H9 (cell line): Measurements from ENCODE around the gene NKRF. TPM values are rescaled to one million over a fixed set of nuclear protein-coding genes. Genes with fewer than 3 reads are reported as not detected.

Experiments used
- DNase-seq: peaks from one replicate; pipeline ENCODE4 v3.0.0-alpha.2; 2017
- H2AFZ ChIP-seq: one replicate; pipeline ENCODE4 v1.6.1; 2013; ENCODE audit warnings: mild to moderate bottlenecking, low read length, control low read depth, moderate library complexity
- H2AK5ac ChIP-seq: 2 replicates; pipeline ENCODE4 v1.6.1; 2013; ENCODE audit warnings: low read length, control low read depth, mixed read lengths; ENCODE audit not compliant: insufficient read length
- H2BK120ac ChIP-seq: one replicate; pipeline ENCODE4 v1.6.1; 2013; ENCODE audit warnings: low read depth, mild to moderate bottlenecking, low read length, control low read depth, inconsistent platforms; ENCODE audit not compliant: poor library complexity, severe bottlenecking
- H2BK12ac ChIP-seq: 2 replicates; pipeline ENCODE4 v1.6.1; 2013; ENCODE audit warnings: low read length, control low read depth, mixed read lengths, low read depth; ENCODE audit not compliant: insufficient read length
- H2BK15ac ChIP-seq: 2 replicates; pipeline ENCODE4 v1.6.1; 2013; ENCODE audit warnings: low read depth, low read length, control low read depth
- H2BK20ac ChIP-seq: one replicate; pipeline ENCODE4 v1.6.1; 2013; ENCODE audit warnings: low read depth, mild to moderate bottlenecking, low read length, control low read depth, inconsistent platforms; ENCODE audit not compliant: poor library complexity, severe bottlenecking
- H2BK5ac ChIP-seq: 2 replicates; pipeline ENCODE4 v1.6.1; 2013; ENCODE audit warnings: low read length, control low read depth, mixed read lengths; ENCODE audit not compliant: insufficient read length
- H3K14ac ChIP-seq: 2 replicates; pipeline ENCODE4 v1.6.1; 2013; ENCODE audit warnings: low read length, control low read depth; ENCODE audit not compliant: insufficient read depth
- H3K18ac ChIP-seq: 2 replicates; pipeline ENCODE4 v1.6.1; 2013; ENCODE audit warnings: low read depth, mild to moderate bottlenecking, mixed read lengths, low read length, control low read depth; ENCODE audit not compliant: insufficient read length
- H3K23ac ChIP-seq: 2 replicates; pipeline ENCODE4 v1.6.1; 2013; ENCODE audit warnings: low read length, control low read depth, mixed read lengths, low read depth; ENCODE audit not compliant: insufficient read length
- H3K23me2 ChIP-seq: 2 replicates; pipeline ENCODE4 v1.6.1; 2013; ENCODE audit warnings: low read depth, mild to moderate bottlenecking, mixed read lengths, low read length, control low read depth; ENCODE audit not compliant: insufficient read length, poor library complexity, severe bottlenecking
- H3K27ac ChIP-seq: 2 replicates; pipeline ENCODE4 v1.5.1; 2013; ENCODE audit warnings: low read length, control low read depth, mixed read lengths, low read depth; ENCODE audit not compliant: insufficient read length
- H3K27me3 ChIP-seq: 2 replicates; pipeline ENCODE4 v1.6.1; 2013; ENCODE audit warnings: low read length, control low read depth, inconsistent platforms; ENCODE audit not compliant: insufficient read depth
- H3K4ac ChIP-seq: 2 replicates; pipeline ENCODE4 v1.6.1; 2013; ENCODE audit warnings: low read depth, mild to moderate bottlenecking, control low read depth, inconsistent platforms, low read length, moderate library complexity
- H3K4me1 ChIP-seq: 2 replicates; pipeline ENCODE4 v1.6.1; 2013; ENCODE audit warnings: low read length, control low read depth, inconsistent platforms; ENCODE audit not compliant: insufficient read depth
- H3K4me2 ChIP-seq: 2 replicates; pipeline ENCODE4 v1.6.1; 2013; ENCODE audit warnings: low read length, control low read depth, mixed read lengths; ENCODE audit not compliant: insufficient read length, insufficient read depth
- H3K56ac ChIP-seq: 2 replicates; pipeline ENCODE4 v1.6.1; 2013; ENCODE audit warnings: low read depth, mild to moderate bottlenecking, mixed read lengths, low read length, control low read depth; ENCODE audit not compliant: insufficient read length
- H3K79me1 ChIP-seq: 2 replicates; pipeline ENCODE4 v1.6.1; 2013; ENCODE audit warnings: low read depth, mild to moderate bottlenecking, moderate library complexity, low read length, control low read depth, inconsistent platforms; ENCODE audit not compliant: insufficient read depth, poor library complexity, severe bottlenecking
- H3K79me2 ChIP-seq: 2 replicates; pipeline ENCODE4 v1.6.1; 2013; ENCODE audit warnings: low read length, control low read depth, inconsistent platforms; ENCODE audit not compliant: insufficient read depth
- H3K9ac ChIP-seq: 2 replicates; pipeline ENCODE4 v1.6.1; 2013; ENCODE audit warnings: low read length, control low read depth, mixed read lengths; ENCODE audit not compliant: insufficient read length; ENCODE audit errors: extremely low read depth
- H3K9me3 ChIP-seq: one replicate; pipeline ENCODE4 v1.6.1; 2013; ENCODE audit warnings: low read depth, low read length, inconsistent platforms; ENCODE audit not compliant: control insufficient read depth
- H3T11ph ChIP-seq: one replicate; pipeline ENCODE4 v1.6.1; 2013; ENCODE audit warnings: mild to moderate bottlenecking, low read length, control low read depth, inconsistent platforms
- H4K20me1 ChIP-seq: one replicate; pipeline ENCODE4 v1.6.1; 2013; ENCODE audit not compliant: control insufficient read depth, insufficient read length, insufficient read depth
- H4K5ac ChIP-seq: 2 replicates; pipeline ENCODE4 v1.6.1; 2013; ENCODE audit warnings: low read depth, mild to moderate bottlenecking, mixed read lengths, low read length, control low read depth; ENCODE audit not compliant: insufficient read length
- H4K8ac ChIP-seq: replicated peaks from 2 replicates; pipeline ENCODE4 v1.6.1; 2013; ENCODE audit warnings: low read length, control low read depth, mixed read lengths, low read depth; ENCODE audit not compliant: insufficient read length
- H4K91ac ChIP-seq: 2 replicates; pipeline ENCODE4 v1.6.1; 2013; ENCODE audit warnings: low read depth, mild to moderate bottlenecking, moderate library complexity, mixed read lengths, low read length, control low read depth; ENCODE audit not compliant: insufficient read length
- H3K27ac Mint-ChIP-seq, 3 experiments: 2 replicates in 2 of 3; 3 replicates in 1 of 3; pipeline ENCODE4 v1.8.0; 2020 to 2021; ENCODE audit warnings: mixed read lengths in 3 of 3, mild to moderate bottlenecking in 1 of 3, moderate library complexity in 1 of 3
- H3K27me3 Mint-ChIP-seq: 2 replicates; pipeline ENCODE4 v1.8.0; 2021; ENCODE audit warnings: low read depth, mild to moderate bottlenecking, moderate library complexity, mixed read lengths
- H3K36me3 Mint-ChIP-seq, 3 experiments: 2 replicates in 2 of 3; 3 replicates in 1 of 3; pipeline ENCODE4 v1.8.0; 2020 to 2021; ENCODE audit warnings: low read depth in 3 of 3, mixed read lengths in 3 of 3; ENCODE audit not compliant: insufficient read depth in 1 of 3
- H3K4me1 Mint-ChIP-seq, 2 experiments: 2 replicates each; pipeline ENCODE4 v1.8.0; 2020; ENCODE audit warnings: mixed read lengths in 2 of 2
- H3K4me3 Mint-ChIP-seq, 2 experiments: 2 replicates in 1 of 2; 3 replicates in 1 of 2; pipeline ENCODE4 v1.8.0; 2020 to 2021; ENCODE audit warnings: mild to moderate bottlenecking in 2 of 2, mixed read lengths in 2 of 2, moderate library complexity in 1 of 2
- H3K9me3 Mint-ChIP-seq, 2 experiments: 2 replicates in 1 of 2; 3 replicates in 1 of 2; pipeline ENCODE4 v1.8.0; 2020; ENCODE audit warnings: mild to moderate bottlenecking in 2 of 2, mixed read lengths in 2 of 2, moderate library complexity in 1 of 2
- WGBS: extraction: QIAGEN DNeasy Blood & Tissue Kit; methylation state at CpG from one replicate; pipeline ENCODE4 v1.1.7; 2013; ENCODE audit warnings: missing lambda C conversion rate, low lambda C conversion rate, mixed read lengths; ENCODE audit not compliant: insufficient read length; ENCODE audit errors: extremely low coverage; 5-methylcytosine and 5-hydroxymethylcytosine counted together
- total RNA-seq: library from RNA; stranded (reverse); gene quantifications from 2 replicates; pipeline ENCODE4 v1.2.1, GENCODE V29; 2021
- TF ChIP-seq, protein P1 (sequence below): fragments of 200-600 bp; sonication (generic); conservative IDR thresholded peaks from 3 replicates; pipeline ENCODE4 v1.8.0; 2021; ENCODE audit warnings: antibody characterized with exemption, mild to moderate bottlenecking

The NKRF gene
- total RNA-seq, 1 experiment from 2014 or later, result 15.1 TPM

- Histone ChIP-seq H3K18ac (no peak within 1 kb of the TSS), H4K8ac (no peak within 1 kb of the TSS), H3K4ac (no peak within 1 kb of the TSS), H3K79me1 (no peaks in the 10 kb centered on the region), H3K27me3 (no peaks in the 10 kb centered on the region), H3K79me2 (no peaks in the 10 kb centered on the region; the same call in 1 of the 2 replicates), H2BK12ac (no peak within 1 kb of the TSS), H3K23ac (no peak within 1 kb of the TSS), H4K91ac (no peak within 1 kb of the TSS), H2BK120ac (no peak within 1 kb of the TSS), H2AK5ac (no peak within 1 kb of the TSS), H3K4me2 (peak within 1 kb of the TSS; percentile 57), H2BK20ac (no peak within 1 kb of the TSS), H3K4me1 (no peaks in the 10 kb centered on the region), H4K5ac (no peak within 1 kb of the TSS), H3K9me3 (peaks cover 11% of the 10 kb centered on the region), H3K56ac (no peak within 1 kb of the TSS), H2AFZ (no peak within 1 kb of the TSS), H3K14ac (no peak within 1 kb of the TSS), H3K9ac (peak within 1 kb of the TSS; percentile 42), H4K20me1 (no peaks in the 10 kb centered on the region), H2BK5ac (no peak within 1 kb of the TSS), H3T11ph (no peak within 1 kb of the TSS), H2BK15ac (no peak within 1 kb of the TSS), H3K27ac (no peak within 1 kb of the TSS), H3K23me2 (no peaks in the 10 kb centered on the region)
- WGBS, result no CpG with 5 or more reads among the region's 27 CpGs
- TF ChIP-seq, protein P1, sequence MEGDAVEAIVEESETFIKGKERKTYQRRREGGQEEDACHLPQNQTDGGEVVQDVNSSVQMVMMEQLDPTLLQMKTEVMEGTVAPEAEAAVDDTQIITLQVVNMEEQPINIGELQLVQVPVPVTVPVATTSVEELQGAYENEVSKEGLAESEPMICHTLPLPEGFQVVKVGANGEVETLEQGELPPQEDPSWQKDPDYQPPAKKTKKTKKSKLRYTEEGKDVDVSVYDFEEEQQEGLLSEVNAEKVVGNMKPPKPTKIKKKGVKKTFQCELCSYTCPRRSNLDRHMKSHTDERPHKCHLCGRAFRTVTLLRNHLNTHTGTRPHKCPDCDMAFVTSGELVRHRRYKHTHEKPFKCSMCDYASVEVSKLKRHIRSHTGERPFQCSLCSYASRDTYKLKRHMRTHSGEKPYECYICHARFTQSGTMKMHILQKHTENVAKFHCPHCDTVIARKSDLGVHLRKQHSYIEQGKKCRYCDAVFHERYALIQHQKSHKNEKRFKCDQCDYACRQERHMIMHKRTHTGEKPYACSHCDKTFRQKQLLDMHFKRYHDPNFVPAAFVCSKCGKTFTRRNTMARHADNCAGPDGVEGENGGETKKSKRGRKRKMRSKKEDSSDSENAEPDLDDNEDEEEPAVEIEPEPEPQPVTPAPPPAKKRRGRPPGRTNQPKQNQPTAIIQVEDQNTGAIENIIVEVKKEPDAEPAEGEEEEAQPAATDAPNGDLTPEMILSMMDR, result no peak
- Mint-ChIP-seq H3K27ac (peak within 1 kb of the TSS; percentile 12 to 98 (median 82)), H3K27me3 (no peaks in the 10 kb centered on the region; the same call in 1 of the 2 replicates), H3K9me3 (peaks cover 53 to 72% of the 10 kb centered on the region in 2 experiments), H3K36me3 (peaks cover 7 to 18% (median 15%) of the 10 kb centered on the region in 3 experiments), H3K4me1 (peaks cover 0 to 5% of the 10 kb centered on the region in 2 experiments; a peak in 2 of 4 replicates), H3K4me3 (peak within 1 kb of the TSS; percentile 93 to 96)
- peak; percentile 90 for DNase-seq
Observed at GRCh38 chrX:119565107-119565663, 41.0 kb downstream of the NKRF start, which contains the start of gene STEEP1. Gene STEEP1 (minus strand): TSS chrX:119565409. CDS start chrX:119565355, 54 bp downstream.
